Erythroblast (primary cell): ENCODE measurements around the gene CAPNS1.
A peak's percentile ranks its signal among the peaks of the same experiment; 100 is the strongest.

Source experiments
- DNase-seq, 2 experiments: peaks; one replicate each; lab custom pipeline; 2025; lab: John Stamatoyannopoulos, UW
- GATA1 ChIP-seq: IDR thresholded peaks from 2 replicates; pipeline ENCODE4 v1.6.1; 2011; ENCODE audit warnings: low read depth, mild to moderate bottlenecking, control low read depth, low read length, moderate library complexity
- POLR2A ChIP-seq: IDR thresholded peaks from 2 replicates; pipeline ENCODE4 v1.6.1; 2011; ENCODE audit warnings: mild to moderate bottlenecking, low read length

Gene CAPNS1

DNA sequence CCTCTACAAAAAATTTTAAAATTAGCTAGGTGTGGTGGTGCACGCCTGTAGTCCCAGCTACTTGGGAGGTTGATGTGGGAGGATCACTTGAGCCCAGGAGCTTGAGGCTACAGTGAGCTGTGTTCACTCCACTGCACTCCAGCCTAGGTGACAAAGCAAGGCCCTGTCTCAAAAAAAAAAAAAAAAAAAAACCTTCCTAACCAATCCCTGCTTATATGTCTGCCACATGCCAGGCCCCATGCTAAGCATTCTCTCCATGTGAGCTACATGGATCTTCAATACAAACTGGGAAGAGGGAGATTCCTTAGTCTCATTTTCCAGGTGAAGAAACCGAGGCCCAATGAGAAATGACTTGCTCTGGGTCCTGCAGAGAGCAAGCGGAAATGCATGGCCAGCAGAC lies 31.2 kb upstream of the CAPNS1 start:
- TF ChIP-seq GATA1 (no peak), POLR2A (no peak)
- no peak for DNase-seq

DNA sequence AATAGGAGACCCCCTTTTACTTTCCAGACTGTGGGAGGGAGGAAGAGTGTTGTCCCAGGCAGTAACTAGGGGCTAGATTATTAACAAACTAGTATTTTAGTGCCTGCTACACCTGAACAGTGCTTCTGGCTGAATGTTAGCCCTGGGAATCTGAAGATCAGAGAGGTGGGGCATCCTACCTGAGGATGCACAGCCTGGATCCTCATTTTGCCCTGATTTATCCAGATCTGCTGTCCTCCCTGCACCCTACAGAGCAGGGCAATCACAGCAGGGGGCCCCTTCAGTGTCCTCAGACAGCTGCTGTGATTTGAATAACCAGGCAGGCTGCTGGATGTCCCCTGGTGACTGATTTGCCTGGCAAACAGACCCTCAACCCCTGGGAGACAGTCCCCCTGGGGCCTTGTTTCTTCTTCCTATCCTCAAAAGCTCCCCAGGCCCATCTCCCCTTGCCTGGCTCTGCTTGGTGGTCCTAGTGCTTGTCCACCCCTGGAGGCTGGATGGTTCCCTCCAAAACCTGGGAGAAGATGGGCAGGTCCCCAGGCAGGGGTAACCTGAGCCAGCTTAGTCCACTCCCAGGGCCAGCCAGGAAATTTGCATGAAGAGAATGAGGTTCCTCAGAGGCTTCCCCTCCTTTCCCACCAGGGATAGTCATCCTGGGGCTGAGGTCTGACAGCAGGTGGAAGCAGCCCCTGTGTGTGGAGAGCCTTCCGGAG lies 29.2 kb upstream of the CAPNS1 start, which contains the start of gene OVOL3:
Gene OVOL3, plus strand, starts transcription at position 657 of the 713 bp plus-strand sequence. CDS start 60 bp downstream, outside the sequence.
- no peak for TF ChIP-seq GATA1
- TF ChIP-seq POLR2A, result no peak
- no peak for DNase-seq

GRCh38 chr19:36111200-36111539 lies 28.7 kb upstream of the CAPNS1 start:
- TF ChIP-seq POLR2A (no peak), GATA1 (no peak)
- DNase-seq, result no peak

- TF ChIP-seq GATA1 (no peak), POLR2A (no peak)
- DNase-seq, result no peak
Observed at GRCh38 chr19:36112678-36113077, 27.2 kb upstream of the CAPNS1 start.

DNA sequence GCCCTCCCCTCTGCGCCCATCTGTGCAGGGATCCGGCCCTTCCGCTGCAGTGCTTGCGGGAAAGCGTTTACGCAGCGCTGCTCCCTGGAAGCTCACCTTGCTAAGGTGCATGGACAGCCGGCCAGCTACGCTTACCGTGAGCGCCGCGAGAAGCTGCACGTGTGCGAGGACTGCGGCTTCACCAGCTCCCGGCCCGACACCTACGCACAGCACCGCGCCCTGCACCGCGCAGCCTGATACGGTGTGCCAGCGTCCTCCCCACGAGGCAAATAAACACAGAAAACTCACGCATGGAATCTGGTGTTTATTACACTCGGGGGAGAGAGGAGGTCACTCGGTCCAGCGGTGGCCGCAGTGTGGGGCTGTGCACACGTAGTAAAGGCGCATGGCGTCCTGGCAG lies 26.4 kb upstream of the CAPNS1 start:
- no peak for TF ChIP-seq POLR2A
- no peak for TF ChIP-seq GATA1
- DNase-seq, result no peak

DNA sequence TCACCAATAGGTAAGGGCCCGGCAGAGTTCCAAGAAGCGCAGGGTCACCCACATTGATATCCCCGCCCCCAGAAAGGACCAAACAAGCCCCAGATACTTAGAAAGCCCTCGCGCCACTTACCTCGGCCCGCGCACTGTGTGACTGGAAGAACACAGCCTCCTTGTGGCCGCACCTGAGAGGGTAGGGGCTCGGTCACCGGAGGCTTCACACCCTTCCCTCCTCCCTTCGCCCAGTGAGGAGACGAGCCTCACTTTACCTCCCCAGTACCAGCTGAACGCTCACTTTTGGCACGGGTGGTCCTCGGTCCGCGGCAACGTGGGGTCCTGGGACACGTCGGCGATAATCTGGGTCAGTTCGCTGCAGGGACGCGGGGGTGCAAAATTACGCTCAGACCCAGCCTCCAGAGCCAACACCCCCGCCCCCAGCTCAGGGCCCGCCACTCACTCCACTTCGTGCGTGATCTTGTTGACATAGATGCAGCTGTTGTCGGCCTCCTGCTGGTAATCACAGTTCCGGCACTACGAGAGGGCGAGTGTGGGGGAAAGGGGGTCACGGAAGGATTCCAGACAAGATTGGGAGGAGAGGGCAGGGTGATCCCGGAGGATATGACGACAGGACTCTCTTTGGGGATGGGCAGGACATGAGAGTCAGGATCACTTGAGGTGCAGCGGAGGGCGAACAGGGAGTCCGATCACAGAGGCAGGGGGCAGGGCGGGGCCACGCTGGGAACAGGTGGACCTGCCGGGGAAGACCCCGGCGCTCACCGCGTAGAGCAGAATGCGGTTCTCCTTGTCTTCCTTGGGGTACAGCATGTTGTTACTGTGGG lies 25.8 kb upstream of the CAPNS1 start:
- TF ChIP-seq GATA1, result no peak
- TF ChIP-seq POLR2A, result no peak
- DNase-seq, result peak; percentile 60 to 70

- DNase-seq, result peak; percentile 98 to 99
- TF ChIP-seq POLR2A (peak; percentile 73), GATA1 (no peak)
Observed at GRCh38 chr19:36114721-36115452, 25.0 kb upstream of the CAPNS1 start, which contains the start of gene POLR2I. TSS of gene POLR2I (minus strand) at chr19:36114875. CDS start at chr19:36114856, 19 bp downstream.

DNA sequence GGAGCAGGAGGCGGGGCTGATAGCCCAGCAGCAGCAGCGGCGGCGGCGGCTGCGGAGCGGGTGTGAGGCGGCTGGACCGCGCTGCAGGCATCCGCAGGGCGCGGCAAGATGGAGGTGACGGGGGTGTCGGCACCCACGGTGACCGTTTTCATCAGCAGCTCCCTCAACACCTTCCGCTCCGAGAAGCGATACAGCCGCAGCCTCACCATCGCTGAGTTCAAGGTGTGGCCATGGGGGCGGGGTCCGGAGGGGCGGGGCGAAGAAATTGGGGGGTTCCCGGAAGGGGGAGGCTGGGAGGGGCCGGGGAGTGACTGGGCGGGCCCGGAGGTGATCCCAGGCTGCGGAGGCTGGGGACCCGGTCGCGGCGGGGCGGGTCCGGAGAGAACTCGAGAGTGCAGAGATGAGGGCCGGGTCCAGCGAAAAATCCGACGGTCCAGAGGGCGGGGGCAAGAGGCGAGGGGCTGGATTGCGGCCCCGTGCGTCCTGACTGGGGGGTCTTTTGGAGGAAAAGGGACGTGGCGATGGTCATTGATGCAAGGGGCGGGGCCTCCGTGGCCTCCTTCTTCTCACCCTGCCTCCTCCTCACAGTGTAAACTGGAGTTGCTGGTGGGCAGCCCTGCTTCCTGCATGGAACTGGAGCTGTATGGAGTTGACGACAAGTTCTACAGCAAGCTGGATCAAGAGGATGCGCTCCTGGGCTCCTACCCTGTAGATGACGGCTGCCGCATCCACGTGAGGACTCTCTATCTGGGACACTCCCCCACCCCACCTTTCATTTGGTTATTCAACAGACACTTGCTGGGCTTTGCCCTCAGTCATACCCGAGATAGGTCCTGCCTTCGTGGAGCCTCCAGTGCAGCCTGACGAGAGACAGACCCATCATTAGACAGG lies 24.2 kb upstream of the CAPNS1 start, which contains the start of gene TBCB:
Gene TBCB, plus strand, starts transcription at position 16 of the 891 bp plus-strand sequence. Its CDS starts 93 bp downstream, at position 109.
- no peak for DNase-seq
- TF ChIP-seq GATA1 (no peak), POLR2A (no peak)

DNA sequence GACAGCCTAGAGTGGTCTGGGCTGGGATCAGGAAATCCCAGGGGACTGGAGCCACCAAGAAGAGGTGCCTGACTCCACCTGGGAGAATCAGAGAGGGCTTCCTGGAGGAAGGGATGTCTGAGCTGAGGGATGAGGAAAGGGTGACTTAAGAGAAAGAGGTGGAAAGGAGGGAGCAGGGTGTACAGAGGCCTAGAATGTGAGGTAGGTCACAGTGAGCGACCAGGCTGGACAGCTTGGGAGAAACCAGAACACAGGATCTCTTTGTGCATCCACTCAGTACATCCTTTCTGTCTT lies 23.6 kb upstream of the CAPNS1 start:
- DNase-seq, result no peak
- TF ChIP-seq GATA1 (no peak), POLR2A (no peak)

DNA sequence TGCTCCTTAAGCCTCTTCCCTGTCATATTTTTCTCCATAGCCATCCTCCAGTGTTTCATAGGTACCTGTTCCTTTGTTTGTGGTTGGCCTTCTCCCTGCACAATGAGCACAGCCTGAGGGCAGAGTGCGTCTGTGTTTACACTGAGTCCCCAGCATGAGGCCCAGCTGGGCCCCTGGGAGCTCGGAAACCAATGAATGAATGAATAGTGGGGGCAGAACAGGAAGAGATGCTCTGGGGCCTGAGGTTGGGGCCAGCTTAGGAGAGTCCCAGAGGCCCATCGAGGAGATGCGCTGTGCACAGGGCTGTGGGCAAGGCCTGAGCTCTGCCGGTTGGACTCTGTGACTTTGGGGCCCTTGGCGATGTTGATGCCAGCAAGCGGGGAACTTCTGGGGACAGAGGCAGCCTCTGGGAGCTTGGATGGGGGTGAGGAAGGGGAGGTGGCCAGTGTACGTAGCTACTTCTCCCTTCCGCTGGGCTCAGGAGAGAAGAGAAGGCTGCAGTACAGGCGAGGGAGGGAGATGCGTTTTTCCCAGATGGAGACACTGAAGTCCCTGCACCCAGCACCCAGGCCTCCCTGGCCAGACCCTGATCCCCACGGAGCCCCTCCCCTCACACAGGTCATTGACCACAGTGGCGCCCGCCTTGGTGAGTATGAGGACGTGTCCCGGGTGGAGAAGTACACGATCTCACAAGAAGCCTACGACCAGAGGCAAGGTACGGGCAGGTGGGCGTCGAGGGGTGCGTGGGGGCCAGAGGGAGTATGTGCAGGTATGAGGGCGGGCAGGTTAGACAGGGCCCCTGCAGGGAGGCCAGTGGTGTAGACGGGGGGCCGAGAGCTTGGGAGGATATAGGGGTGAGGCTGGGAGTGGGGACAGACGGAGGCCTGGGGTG lies 19.5 kb upstream of the CAPNS1 start:
- TF ChIP-seq POLR2A (no peak), GATA1 (no peak)
- no peak for DNase-seq

- no peak for TF ChIP-seq POLR2A
- TF ChIP-seq GATA1, result no peak
- DNase-seq, result no peak
Observed at GRCh38 chr19:36120984-36121358, 18.9 kb upstream of the CAPNS1 start.
